Measurements from ENCODE around the gene PNPLA7.

- TF ChIP-seq CTCF (IDR thresholded peaks at IDR 0.05 in 4 of 5, conservative IDR thresholded peaks at IDR 0.05 in 1 of 5) (no peak), POLR2A (IDR thresholded peaks at IDR 0.05) (no peak)
Measured at GRCh38 chr9:137593176-137593575, 43.0 kb upstream of the PNPLA7 start.

Measured in gastrocnemius medialis (tissue), 4 donors.